ENCODE data around the gene IFT74.
A peak's percentile ranks its signal among the peaks of the same experiment; 100 is the strongest.

IFT74 gene

DNA sequence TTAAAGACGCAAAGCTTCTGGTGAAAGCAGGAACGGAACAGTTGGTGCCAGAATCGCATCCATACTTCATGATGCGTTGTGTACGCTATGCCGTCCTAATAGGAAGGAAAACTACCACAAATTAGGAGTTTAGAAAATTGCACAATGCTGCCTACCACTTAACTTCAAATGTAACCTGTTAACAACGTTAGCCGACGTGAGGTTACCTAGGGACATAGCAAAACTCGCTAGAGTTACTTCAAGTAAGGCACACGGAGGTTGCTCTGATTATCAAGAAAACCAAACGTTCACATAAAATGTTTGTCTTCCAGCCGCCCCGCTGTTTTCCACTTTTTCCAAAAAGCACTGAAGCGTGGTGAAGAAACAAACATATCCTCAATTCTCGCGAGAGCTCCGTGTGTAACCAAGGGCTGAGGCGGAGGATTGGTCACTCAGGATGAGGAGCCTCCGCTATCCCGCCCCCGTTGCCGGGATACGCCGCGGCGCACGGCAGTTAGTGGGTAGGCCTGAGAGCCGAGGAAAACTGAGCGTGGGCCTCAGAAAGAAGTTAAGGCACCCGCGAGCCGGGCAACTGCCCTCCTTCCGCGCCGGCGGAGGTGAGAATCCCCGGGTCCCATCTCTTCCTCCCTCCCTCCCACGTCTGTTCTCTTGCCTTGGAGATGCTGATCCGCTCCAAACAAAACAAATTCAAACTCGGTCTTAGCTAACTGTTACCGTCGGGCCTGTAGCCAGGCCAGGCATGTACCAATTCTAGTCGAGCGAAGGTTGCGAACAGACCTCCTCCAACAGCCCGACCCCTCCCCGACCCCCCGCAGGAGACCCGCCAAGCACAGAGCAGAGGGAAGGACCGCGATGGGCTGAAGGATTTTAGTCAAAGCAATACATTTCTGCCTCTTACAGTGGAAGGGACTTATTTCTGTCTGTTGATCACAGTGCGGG is at the start of gene IFT74:
Gene IFT74 (plus strand): TSS at position 492 of the 939 bp plus-strand sequence. CDS start 5,556 bp downstream, outside the sequence.
- DNase-seq = peak; percentile 94 to 95

DNA sequence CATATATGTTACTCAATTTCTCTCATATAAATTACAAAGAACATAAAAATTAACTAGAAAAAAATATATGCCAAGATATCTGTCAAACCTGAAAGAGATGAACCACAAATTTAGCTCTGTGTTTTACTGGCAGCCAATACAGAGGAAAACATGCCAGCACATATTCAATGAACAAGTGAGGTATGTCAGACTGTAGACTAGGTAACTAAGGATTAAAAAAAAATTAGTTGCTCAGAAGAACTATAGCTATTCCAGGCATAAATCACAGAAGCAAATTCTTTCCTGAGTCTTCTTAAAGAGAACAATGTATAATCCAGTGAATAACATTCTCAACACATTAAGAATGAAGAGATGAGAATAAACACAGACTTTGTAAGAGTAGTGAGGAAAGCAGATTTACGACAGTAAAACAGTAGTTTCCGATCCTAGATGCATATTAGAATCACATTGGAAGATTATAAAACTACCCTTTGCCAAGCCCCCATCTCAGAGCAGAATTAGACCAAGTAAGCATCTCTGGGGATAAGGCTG is 43.0 kb upstream of the IFT74 start:
- DNase-seq = no peak

DNA sequence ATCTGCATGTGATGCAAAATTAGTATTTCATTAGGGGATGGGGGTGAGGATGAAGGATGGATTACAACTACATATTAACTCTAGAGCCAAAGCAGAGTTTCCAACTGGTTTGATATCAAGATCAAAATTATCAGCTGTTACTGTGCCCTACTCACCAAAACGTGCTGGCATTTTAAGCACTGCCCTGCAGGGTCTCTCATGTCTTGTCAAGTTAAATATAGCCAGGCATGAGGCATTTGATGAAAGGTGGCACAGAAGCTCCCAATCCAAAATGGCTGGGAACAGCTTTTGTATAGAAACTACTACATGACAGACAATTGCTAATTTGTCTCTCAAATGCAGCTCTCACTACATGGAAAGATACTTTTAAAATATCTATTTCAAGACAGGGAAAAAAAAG is 36.5 kb upstream of the IFT74 start:
- no peak for DNase-seq

DNA sequence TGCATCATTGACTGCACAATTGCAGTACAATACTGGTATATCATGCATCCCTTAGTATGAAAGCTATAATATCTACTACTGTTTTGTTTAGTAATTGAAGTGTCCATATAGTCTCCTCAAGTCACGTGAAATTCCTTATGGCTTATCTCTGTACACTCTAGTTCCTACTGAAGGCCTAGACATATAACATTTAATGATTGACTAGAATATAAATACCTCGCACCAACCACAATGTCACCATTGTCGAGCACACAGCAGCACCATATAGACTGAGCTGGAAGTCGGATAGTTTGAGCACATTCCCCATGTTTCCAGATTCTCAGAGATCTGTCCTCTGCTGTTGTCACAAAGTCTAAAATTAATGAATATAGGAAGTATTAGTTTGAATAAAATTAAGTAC is 30.6 kb upstream of the IFT74 start:
- no peak for DNase-seq

DNA sequence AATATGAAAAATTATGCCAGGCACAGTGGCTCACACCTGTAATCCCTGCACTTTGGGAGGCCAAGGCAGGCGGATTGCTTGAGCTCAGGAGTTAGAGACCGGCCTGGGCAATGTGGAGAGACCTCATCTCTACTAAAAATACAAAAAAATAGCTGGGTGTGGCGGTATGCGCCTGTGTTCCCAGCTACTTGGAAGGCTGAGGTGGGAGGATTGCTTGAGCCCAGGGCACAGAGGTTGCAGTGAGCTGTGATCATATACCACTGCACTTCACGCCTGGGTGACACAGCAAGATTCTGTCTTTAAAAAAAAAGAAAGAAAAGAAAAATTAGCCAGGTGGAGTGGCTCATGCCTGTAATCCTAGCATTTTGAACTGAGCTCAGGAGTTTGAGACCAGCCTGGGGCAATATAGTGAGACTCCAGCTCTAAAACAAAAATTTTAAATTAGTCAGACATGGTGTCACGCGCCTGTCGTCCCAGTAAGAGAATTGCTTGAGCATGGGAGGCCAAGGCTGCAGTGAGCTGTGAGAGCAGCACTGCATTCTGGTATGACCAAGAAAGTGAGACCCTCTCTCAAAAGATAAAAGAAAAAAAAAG is 27.2 kb upstream of the IFT74 start:
- DNase-seq = no peak

DNA sequence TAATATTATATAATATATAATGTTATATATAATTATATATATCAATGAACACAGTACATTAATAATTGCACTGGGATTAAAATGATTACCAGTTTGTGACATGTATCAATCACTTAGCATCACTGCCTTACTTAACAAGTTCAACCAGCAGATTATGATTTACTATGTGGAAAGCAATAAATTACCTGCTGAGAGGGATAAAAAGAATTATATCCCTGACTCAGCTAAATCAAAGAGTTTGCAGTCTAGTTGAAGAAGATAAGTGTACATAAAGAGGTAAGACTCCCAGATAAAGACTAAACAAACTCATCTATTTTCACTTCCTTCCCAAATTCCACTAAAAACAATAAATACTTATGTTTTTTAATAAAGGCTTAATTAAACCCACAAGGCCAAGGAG is 20.4 kb upstream of the IFT74 start:
- no peak for DNase-seq

DNA sequence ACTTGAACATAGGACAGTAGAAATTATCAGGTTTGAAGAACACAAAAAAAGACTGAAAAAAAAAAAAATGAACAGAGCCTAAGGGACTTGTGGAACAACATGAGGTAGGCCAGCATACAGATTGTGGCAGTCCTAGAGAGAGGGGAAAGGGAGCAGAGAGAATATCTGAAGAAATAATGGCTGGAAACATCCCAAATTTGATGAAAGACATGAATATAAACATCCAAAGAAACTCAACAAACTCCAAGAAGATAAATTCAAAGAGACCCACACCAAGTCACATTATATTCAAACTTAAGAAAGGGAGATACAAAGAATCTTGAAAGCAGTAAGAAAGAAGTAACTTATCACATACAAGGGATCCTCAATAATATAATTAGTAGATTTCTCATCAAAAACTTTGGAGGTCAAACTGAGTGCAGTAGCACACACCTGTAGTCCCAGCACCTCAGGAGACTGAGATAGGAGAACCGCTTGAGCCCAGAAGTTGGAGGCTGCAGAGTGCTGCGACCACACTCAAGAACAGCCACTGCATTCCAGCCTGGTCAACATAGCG is 18.3 kb upstream of the IFT74 start:
- DNase-seq = no peak

DNA sequence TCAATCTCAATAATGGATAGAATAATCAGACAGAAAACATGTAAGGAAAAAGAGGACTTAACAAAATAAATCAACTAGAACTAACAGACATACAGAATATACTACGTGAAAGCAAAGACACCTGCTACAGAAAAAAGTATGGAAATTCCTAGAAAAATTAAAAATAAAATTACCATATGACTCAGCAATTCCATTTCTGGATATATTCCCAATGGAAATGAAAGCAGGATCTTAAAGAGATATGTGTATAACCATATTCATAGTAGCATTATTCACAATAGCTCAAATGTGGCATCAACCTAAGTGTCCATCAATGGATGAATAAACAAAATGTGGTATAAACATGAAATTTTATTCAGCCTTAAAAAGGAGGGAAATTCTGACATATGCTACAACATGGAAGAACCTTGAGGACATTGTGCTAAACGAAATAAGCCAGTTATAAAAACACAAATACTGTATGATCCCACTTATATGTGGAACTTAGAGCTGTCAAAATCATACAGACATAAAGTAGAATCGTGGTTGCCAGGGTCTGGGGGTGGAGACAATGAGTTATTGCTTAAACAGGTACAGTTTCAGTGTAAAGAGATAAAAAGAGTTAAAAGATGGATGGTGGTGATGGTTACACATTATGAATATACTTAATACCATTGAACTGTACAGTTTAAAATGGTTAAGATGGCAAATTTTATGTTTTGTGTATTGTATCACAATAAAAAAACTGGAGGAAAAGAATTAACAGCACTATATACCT is 16.1 kb upstream of the IFT74 start:
- DNase-seq = no peak

DNA sequence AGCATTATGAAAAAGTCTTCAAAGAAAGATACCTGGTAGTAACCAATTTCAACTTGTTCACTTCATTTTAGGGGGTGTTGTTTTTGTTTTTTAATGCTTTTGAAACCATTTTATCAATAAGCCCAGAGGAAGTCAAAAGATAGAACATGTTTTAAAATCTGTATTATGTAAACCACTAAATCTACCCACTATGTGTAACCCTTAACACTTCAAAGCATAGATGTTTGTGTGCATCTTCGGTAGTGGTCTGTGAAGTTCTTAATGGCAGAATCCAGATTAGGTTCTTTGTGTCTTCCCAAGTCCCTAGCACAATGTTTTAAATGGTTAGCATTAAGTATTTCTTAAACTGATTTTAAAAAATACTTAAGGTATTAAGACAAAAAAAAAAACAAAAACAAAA is 15.4 kb upstream of the IFT74 start:
- DNase-seq = no peak

DNA sequence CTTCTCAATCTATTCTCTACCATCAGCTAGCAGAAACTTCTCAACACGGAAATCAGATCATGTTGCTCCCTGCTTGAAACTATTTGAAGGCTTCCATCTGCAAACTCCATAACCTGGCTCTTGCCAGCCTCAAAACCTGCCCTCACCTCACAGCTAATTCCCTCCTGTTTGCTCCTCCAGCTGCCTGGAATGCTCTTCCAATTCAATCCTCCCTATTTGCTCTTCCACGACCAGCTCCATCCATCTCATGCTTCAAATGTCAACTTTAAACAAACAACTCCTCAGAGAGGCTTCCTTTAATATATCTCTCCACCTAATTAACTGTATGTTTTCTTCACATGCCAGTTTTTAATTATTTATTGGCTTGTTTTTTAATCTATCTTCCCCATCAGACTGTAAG is 10.6 kb upstream of the IFT74 start:
- DNase-seq = no peak

DNA sequence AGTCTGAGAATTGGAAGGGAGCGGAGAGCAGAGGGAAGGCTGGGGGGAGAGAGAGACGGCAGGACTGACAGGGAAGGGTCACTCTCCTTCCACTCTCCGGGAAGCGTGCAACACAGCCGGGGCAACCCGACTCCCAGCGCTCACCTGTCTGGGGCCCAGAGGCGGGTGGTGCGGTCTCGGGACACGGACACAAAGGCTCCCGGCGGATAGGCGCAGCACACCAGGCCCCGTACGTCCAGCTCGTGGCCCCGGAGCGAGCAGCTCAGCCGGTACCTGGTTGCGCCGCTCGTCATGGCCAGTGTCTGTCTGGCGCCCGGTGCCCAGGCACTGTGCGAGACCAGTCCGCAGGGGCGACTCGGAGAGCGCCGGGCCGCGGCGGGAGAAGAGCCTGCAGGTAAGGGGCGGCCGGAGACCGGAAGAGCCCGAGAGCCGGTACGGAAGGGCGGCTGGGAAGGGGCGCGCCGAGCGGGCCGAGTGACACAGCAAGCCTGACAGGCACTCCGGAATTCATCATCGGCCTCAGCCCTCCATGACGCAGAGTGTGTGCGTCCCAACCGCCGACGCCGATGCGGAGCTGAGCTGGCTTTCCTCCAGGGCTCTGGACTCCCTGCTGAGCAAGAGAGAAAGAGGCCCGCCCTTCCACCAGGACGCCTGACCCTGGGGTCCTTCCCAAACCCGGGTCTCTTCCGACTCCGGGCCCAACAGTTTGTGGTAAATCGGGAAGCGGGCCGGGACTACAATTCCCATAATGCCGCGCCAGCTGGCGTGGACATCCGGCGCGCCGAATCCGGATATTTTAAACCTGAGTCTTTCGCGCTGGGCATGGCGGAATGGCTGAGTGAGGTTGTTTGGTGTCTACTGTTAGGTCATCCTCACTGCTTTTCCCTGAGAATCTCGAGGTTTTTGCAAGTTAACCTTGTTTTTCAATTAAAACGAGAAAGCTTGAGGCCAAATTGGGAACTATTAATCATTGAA is 9.2 kb upstream of the IFT74 start, which contains the start of gene PLAA:
Gene PLAA (minus strand): TSS at position 490 of the 975 bp plus-strand sequence. CDS start 197 bp downstream, at position 293.
- DNase-seq = peak; percentile 82 to 87

DNA sequence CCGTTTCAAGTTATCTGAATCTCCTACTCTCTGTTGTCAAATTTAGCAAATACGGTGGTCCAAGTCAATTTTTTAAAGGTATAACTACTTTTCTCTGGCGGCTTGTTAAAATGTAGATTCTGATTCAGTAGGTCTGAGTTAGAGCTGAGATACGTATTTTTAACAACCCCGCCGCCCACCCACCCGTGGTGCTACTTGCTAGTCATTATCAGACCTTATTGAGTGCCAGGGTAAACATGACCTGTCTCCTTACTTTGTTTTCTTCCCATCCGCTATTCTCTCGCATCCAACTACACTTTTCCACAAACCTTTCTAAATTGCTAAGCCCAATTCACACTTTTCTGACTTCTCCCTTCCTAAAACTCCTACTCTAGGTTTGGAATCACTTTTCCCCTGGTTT is 8.5 kb upstream of the IFT74 start:
- no peak for DNase-seq

DNA sequence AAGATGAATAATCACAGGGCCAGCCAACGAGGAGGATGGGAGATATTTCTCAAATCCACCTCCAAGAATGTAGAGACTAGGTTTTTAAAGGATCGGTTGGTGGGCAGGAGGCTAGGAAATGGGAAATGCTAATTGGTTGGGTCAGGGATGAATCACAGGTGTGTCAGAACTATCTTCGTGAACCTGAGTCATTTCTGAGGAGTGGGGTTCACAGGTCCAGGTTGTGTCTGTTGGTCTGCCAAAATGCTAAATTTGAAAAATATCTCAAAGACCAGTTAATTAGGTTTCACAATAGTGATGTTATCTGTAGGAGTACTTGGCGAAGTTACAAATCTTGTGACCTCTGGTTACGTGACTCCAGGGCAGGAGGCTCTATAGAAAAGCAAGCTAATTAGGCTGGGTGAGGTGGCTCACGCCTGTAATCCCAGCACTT is 6.6 kb upstream of the IFT74 start:
- no peak for DNase-seq

DNA sequence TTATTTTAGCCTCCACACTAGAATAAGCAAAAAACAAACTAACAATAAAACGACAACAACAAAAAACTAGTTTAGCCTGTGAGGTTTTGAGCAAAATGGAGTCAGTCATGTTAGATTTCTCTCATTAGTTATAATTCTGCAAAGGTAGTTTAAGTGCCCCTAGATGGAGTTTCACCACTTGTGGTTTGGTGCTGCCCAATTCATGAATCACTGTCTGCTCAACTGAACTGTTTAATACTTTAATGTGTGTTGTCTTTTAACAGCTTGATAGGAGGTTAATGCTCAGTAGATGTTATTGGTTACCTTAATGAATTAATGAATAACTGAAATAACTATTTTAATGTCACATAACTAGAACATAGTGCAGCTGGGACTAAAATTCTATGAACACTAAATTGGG is 5.7 kb upstream of the IFT74 start:
- no peak for DNase-seq

DNA sequence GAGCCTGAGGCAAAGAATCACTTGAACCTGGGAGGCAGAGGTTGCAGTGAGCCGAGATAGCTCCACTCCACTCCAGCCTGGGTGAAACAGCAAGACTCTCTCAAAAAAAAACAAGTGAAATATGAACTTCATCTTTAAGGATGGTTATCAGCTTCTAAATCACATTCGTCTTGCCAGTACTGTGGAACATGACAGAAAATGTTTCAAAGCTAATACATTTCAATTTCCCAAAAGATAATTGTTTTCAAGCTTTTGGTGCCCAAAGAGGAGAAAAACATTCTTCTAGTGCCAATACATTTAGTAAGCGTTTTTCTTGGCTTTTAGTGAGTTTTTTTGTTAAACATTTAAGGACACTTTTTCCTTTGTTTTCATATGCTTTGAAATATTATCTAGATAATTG is 4.4 kb upstream of the IFT74 start:
- no peak for DNase-seq

DNA sequence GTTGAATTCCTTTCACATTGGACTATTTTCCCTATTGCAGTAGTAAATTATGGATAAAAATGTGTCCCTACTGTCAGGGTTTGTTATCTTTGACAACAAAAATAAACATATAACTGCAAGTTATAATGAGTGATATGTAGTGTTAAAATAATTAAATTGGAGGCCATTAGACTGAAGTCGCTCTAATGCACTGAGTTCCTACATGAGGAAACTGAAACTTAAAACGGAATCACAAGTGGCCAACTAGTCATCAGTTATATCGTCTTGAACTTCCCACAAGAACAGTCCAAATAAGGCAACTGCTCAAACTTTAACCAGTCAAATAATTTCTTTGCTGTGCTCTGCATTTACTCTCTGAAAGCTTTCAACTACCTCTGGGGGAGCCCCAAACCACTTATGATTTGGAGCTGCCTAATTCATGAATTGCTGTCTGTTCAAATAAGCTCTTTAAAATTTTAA is 2.1 kb upstream of the IFT74 start:
- peak; percentile 27 to 61 for DNase-seq

DNA sequence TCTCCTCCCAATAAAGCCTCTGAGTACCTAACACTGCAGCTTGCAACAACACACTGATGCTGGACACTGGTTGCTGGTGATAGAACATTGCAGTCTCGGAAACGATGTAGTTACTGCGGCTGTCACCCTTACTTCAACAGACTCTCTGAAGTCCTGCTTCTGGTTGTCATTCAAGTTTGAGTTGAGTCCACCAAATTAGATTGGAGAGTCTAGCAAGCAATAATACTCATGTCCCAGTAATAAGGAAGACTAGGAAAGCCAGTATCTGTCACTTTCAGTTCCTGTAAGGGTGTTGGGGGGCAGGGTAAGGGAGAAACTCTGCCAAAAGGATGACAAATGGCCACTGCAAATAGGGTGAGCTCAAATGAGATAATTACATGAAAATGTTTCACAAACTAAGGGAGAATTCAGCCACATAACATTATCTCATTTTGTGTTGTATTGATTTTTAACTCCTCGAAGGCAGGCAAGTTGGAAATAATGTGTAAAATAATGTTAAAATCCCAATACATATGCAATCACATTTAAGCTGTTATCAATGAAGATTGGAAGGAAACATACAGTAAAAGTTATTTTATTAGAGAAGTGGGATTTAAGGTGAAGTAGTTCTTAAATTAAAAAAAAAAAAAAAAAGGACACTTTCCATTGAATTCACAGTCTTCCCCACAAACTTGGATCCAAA is 849 bp upstream of the IFT74 start:
- peak; percentile 24 to 27 for DNase-seq

DNA sequence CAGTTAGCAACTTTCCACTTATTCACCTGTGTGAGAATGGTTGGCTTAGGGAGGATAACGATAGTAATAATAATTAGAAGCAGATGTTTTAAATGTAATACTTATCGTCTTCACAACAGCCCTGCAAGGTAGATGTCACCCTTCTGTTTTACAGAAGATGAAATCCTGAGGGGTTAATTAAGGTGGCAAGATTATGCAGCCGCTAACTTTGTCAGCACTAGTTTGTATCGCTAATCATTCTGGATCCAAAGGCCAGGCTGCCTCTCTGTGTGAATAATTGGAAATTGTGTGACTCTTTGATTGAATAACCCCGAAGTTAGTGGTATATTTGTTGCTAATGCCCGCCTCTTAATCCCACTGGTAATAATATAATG is 635 bp downstream of the IFT74 start:
- DNase-seq = no peak

DNA sequence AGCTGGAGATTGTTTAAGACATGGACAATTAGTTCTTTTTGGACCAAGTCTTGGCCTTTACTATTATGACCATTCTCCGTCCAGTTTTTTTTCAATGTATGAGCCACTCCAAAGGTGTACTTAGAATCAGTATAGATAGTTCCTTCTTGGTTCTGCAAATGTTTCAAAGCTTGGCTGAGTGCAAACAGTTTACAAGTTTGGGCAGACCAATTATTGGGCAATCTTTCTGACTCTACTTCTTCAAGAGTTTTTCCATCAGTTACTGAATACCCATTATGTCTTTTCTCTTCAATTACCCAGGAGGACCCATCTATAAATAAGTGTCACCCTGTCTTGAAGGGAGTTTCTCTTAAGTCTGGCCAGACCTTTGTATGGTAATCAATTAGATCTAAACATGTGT is 15.5 kb downstream of the IFT74 start:
- no peak for DNase-seq

DNA sequence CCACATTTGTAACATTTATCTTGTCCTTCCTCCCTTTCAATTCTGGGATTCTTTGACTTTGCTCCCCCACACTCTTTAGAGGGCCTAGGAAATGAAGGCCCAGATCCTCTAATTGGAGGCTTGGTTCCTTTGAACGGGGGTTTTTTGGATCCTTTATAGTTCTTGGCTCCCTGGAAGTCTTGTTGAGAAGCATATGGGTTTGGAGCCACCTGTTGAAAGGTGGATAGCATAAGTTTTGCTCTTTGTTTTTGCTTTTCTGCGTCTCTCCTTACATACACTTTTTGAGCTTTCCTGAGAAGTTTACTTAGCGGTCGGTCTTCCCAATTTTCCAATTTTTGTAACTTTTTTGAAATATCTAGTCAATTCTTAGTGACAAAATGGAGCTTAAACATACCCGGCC is 17.8 kb downstream of the IFT74 start:
- DNase-seq = no peak

DNA sequence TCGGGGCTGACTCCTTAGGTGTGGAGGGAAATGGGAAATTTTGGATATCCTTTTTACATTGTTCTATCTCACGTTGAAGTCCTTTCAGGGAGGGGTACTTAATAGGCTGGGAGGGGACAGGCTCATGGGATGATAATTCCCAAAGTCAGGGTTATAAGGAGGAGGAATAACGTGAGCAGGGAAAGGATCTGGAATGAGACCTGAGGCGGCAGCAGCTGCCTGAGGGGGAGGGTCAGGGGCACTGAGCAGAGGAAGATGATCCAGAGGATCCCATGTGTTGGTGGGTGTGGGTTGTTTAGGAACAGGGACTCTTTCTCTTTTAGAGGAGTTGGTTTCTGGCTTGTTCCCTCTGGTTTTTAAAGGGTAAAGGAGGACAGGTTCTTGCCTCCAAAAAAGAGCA is 18.7 kb downstream of the IFT74 start:
- no peak for DNase-seq

Data from CD4-positive, alpha-beta T cell treated with Interferon alpha-2 for 1 hour (primary cell).